HCT116 (cell line): ENCODE measurements around the gene MEI1. TPM values are rescaled to one million over a fixed set of nuclear protein-coding genes. Genes with fewer than 3 reads are reported as not detected.

Experiments used
- ATAC-seq: fragments of 200-7000 bp; cut with Tn5 transposase; 2 replicates; pipeline ENCODE4 v1.9.1; 2020; ENCODE audit warnings: mild to moderate bottlenecking, moderate library complexity
- BruUV-seq: library from RNA; stranded (reverse); fragments of 400-500 nt; replicated peaks from 2 replicates; lab custom pipeline; 2021; lab: Mats Ljungman, UMichigan
- CTCF ChIA-PET: fragments of 300-600 bp; sonication (Branson Sonifier 250); formaldehyde crosslinking; loops from one replicate; lab custom pipeline; 2021; ENCODE audit warnings: antibody characterized with exemption; lab: Charles Lee
- POLR2A ChIA-PET: fragments of 300-600, 350-600 bp; sonication (Branson Sonifier 250); formaldehyde crosslinking; loops from one replicate; lab custom pipeline; 2021; ENCODE audit warnings: antibody characterized with exemption; lab: Charles Lee
- RAD21 ChIA-PET, 2 experiments: fragments of 300-600 bp; sonication (Branson Sonifier 250); formaldehyde crosslinking; loops; one replicate each; lab custom pipeline; 2023; ENCODE audit warnings: low total read pairs in 2 of 2; ENCODE audit not compliant: uncharacterized antibody in 2 of 2, unreplicated experiment in 2 of 2, low non-redundant PET in 1 of 2; lab: Charles Lee
- DNase-seq: peaks from one replicate; pipeline ENCODE4 v3.0.0-alpha.2; 2010; ENCODE audit warnings: low read depth, low spot score
- H2AFZ ChIP-seq: fragments of 200-600 bp; shearing (Covaris generic), sonication (generic); 2 replicates; pipeline ENCODE4 v1.6.1; 2017; ENCODE audit warnings: low read depth, mixed run types, mixed read lengths, antibody characterized with exemption, low read length; ENCODE audit not compliant: poor library complexity, severe bottlenecking
- H3K27ac ChIP-seq: 2 replicates; pipeline ENCODE4 v1.5.1; 2012; ENCODE audit warnings: low read depth, low read length
- H3K27me3 ChIP-seq: fragments of 200-600 bp; sonication (generic); 2 replicates; pipeline ENCODE4 v1.6.1; 2016; ENCODE audit warnings: mixed run types, low read length, mixed read lengths; ENCODE audit not compliant: insufficient read depth
- H3K36me3 ChIP-seq, 2 experiments: fragments of 200-500 bp in 1 of 2; fragments of 200-600 bp in 1 of 2; sonication (Bioruptor generic) in 1 of 2; sonication (generic) in 1 of 2; 2 replicates each; pipeline versions ENCODE4 v1.5.1 to v1.6.1; 2014 to 2016; ENCODE audit warnings: low read length in 2 of 2, inconsistent platforms in 1 of 2, mixed read lengths in 1 of 2, mixed run types in 1 of 2; ENCODE audit not compliant: insufficient read depth in 2 of 2, control insufficient read depth in 1 of 2
- H3K4me1 ChIP-seq, 2 experiments: fragments of 200-600 bp in 1 of 2; sonication (generic) in 1 of 2; 2 replicates each; pipeline versions ENCODE4 v1.5.1 to v1.6.1; 2012 to 2017; ENCODE audit warnings: low read length in 2 of 2, inconsistent platforms in 1 of 2, mild to moderate bottlenecking in 1 of 2, mixed read lengths in 1 of 2, mixed run types in 1 of 2, moderate library complexity in 1 of 2; ENCODE audit not compliant: insufficient read depth in 2 of 2, control insufficient read depth in 1 of 2
- H3K4me2 ChIP-seq: fragments of 200-600 bp; sonication (generic); 2 replicates; pipeline ENCODE4 v1.6.1; 2017; ENCODE audit warnings: mixed run types, low read length, mixed read lengths
- H3K4me3 ChIP-seq, 2 experiments: fragments of 200-600 bp in 1 of 2; sonication (generic) in 1 of 2; replicated peaks in 1 of 2; 2 replicates each; pipeline ENCODE4 v1.5.1; 2011 to 2016; ENCODE audit warnings: low read length in 2 of 2, control low read depth in 1 of 2, low read depth in 1 of 2, mild to moderate bottlenecking in 1 of 2, mixed read lengths in 1 of 2, mixed run types in 1 of 2
- H3K79me2 ChIP-seq: fragments of 200-600 bp; sonication (generic); 2 replicates; pipeline ENCODE4 v1.6.1; 2017; ENCODE audit warnings: mild to moderate bottlenecking, mixed run types, low read length, moderate library complexity, mixed read lengths; ENCODE audit not compliant: insufficient read depth
- H3K9ac ChIP-seq: fragments of 200-600 bp; sonication (generic); 2 replicates; pipeline ENCODE4 v1.6.1; 2016; ENCODE audit warnings: low read length, mixed read lengths
- H3K9me2 ChIP-seq: fragments of 200-600 bp; sonication (generic), shearing (Covaris generic); 2 replicates; pipeline ENCODE4 v1.6.1; 2017; ENCODE audit warnings: mixed run types, mild to moderate bottlenecking, moderate library complexity; ENCODE audit not compliant: insufficient read depth
- H3K9me3 ChIP-seq, 2 experiments: fragments of 200-500 bp in 1 of 2; fragments of 200-600 bp in 1 of 2; sonication (Bioruptor generic) in 1 of 2; sonication (generic) in 1 of 2; 2 replicates each; pipeline ENCODE4 v1.6.1; 2014 to 2017; ENCODE audit warnings: low read length in 2 of 2, mixed read lengths in 2 of 2, inconsistent platforms in 1 of 2, low read depth in 1 of 2, mild to moderate bottlenecking in 1 of 2, mixed run types in 1 of 2, moderate library complexity in 1 of 2; ENCODE audit not compliant: control insufficient read depth in 1 of 2, insufficient read depth in 1 of 2
- H4K20me1 ChIP-seq: fragments of 200-600 bp; sonication (generic), shearing (Covaris generic); 2 replicates; pipeline ENCODE4 v1.6.1; 2017; ENCODE audit warnings: mixed run types, mild to moderate bottlenecking, moderate library complexity; ENCODE audit not compliant: insufficient read depth
- CBX3 ChIP-seq: IDR thresholded peaks from 2 replicates; pipeline ENCODE4 v1.6.1; 2012; ENCODE audit warnings: low read depth
- EGR1 ChIP-seq: IDR thresholded peaks from 2 replicates; pipeline ENCODE4 v1.6.1; 2012; ENCODE audit warnings: low read depth
- EZH2 ChIP-seq: fragments of 200-600 bp; sonication (generic); IDR thresholded peaks from 2 replicates; pipeline ENCODE4 v1.6.1; 2017; ENCODE audit warnings: antibody characterized with exemption, mixed run types
- EZH2phosphoT487 ChIP-seq: fragments of 200-600 bp; IDR thresholded peaks from 2 replicates; pipeline ENCODE4 v1.6.1; 2018; ENCODE audit warnings: antibody characterized with exemption, borderline replicate concordance
- FOSL1 ChIP-seq: IDR thresholded peaks from 2 replicates; pipeline ENCODE4 v1.6.1; 2012; ENCODE audit warnings: low read depth
- JUND ChIP-seq: IDR thresholded peaks from 2 replicates; pipeline ENCODE4 v1.6.1; 2012
- POLR2A ChIP-seq: IDR thresholded peaks from 2 replicates; pipeline ENCODE4 v1.7.0; 2011; ENCODE audit warnings: borderline replicate concordance; ENCODE audit not compliant: insufficient read depth, insufficient read length; ENCODE audit errors: extremely low read depth
- POLR2AphosphoS5 ChIP-seq: IDR thresholded peaks from 2 replicates; pipeline ENCODE4 v1.6.1; 2011; ENCODE audit warnings: mild to moderate bottlenecking, low read depth, low read length, moderate library complexity
- SRF ChIP-seq: IDR thresholded peaks from 2 replicates; pipeline ENCODE4 v1.6.1; 2012; ENCODE audit warnings: low read depth
- TCF7L2 ChIP-seq: IDR thresholded peaks from 2 replicates; pipeline ENCODE4 v1.7.0; 2011; ENCODE audit warnings: borderline replicate concordance, inconsistent platforms; ENCODE audit not compliant: insufficient read depth, insufficient read length; ENCODE audit errors: extremely low read depth
- YY1 ChIP-seq: IDR thresholded peaks from 2 replicates; pipeline ENCODE4 v1.6.1; 2011; ENCODE audit warnings: low read length, low read depth, moderate library complexity, mild to moderate bottlenecking; ENCODE audit not compliant: insufficient replicate concordance; ENCODE audit errors: extremely low read depth
- intact Hi-C: fragments of 100-400 bp; cut with micrococcal nuclease; formaldehyde crosslinking; loops from 2 replicates; pipeline ENCODE4 v1.10.0; 2022
- total RNA-seq: library from RNA; stranded (reverse); gene quantifications from one replicate; pipeline ENCODE4 v1.2.1, GENCODE V29; 2021; ENCODE audit not compliant: unreplicated experiment
- TF ChIP-seq, protein P1 (sequence below): IDR thresholded peaks from 2 replicates; pipeline ENCODE4 v1.6.1; 2012; ENCODE audit warnings: low read depth

Gene MEI1
- total RNA-seq, 1 experiment from 2014 or later, result 0.64 TPM

DNA sequence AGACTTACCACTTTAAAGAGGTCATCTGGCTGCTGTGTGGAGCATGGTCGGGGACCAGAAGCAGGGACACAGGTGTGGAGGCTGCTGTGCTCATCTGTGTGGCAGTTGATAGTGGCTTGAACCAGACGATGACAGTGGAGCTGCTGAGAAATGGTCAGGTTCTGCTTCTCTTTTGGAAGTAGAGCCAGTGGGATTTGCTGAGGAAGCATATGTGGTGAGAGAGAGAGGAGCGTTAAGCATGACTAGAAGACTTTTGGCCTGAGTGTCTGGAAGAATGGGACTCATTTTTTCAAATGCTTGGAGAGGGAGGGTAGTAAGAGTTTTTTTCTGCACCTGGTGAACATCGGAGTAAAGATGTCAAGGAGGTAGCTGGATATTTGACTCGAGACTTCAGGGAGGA is 121.1 kb downstream of the MEI1 start:
- CTCF ChIA-PET, result no interaction called here

More for the DNA sequence above, 121.1 kb downstream of the MEI1 start:
- ChIA-PET RAD21 (no interaction called here), POLR2A (no interaction called here)
- H3K9me2 ChIP-seq, result no peaks in the 10 kb centered on the region
- H3K27ac ChIP-seq, result no peak overlapping the region
- peaks cover 2 to 5% of the 10 kb centered on the region in 2 experiments; a peak in 3 of 4 replicates for H3K36me3 ChIP-seq
- no peak overlapping the region for H3K4me2 ChIP-seq
- BruUV-seq, result no TSS peak
- DNase-seq (no peak), ATAC-seq (no peak)
- H2AFZ ChIP-seq, result no peak overlapping the region
- no peaks in the 10 kb centered on the region for H4K20me1 ChIP-seq
- no peak overlapping the region for H3K4me3 ChIP-seq
- TF ChIP-seq POLR2AphosphoS5 (no peak), TCF7L2 (no peak), JUND (no peak), EGR1 (no peak), SRF (no peak), POLR2A (no peak), EZH2 (no peak), FOSL1 (no peak), CBX3 (no peak), YY1 (no peak), EZH2phosphoT487 (no peak)
- TF ChIP-seq, protein P1, sequence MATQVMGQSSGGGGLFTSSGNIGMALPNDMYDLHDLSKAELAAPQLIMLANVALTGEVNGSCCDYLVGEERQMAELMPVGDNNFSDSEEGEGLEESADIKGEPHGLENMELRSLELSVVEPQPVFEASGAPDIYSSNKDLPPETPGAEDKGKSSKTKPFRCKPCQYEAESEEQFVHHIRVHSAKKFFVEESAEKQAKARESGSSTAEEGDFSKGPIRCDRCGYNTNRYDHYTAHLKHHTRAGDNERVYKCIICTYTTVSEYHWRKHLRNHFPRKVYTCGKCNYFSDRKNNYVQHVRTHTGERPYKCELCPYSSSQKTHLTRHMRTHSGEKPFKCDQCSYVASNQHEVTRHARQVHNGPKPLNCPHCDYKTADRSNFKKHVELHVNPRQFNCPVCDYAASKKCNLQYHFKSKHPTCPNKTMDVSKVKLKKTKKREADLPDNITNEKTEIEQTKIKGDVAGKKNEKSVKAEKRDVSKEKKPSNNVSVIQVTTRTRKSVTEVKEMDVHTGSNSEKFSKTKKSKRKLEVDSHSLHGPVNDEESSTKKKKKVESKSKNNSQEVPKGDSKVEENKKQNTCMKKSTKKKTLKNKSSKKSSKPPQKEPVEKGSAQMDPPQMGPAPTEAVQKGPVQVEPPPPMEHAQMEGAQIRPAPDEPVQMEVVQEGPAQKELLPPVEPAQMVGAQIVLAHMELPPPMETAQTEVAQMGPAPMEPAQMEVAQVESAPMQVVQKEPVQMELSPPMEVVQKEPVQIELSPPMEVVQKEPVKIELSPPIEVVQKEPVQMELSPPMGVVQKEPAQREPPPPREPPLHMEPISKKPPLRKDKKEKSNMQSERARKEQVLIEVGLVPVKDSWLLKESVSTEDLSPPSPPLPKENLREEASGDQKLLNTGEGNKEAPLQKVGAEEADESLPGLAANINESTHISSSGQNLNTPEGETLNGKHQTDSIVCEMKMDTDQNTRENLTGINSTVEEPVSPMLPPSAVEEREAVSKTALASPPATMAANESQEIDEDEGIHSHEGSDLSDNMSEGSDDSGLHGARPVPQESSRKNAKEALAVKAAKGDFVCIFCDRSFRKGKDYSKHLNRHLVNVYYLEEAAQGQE, result no peak
- H3K9me3 ChIP-seq, result no peaks in the 10 kb centered on the region
- no peaks in the 10 kb centered on the region for H3K27me3 ChIP-seq
- peaks cover 4% of the 10 kb centered on the region; the same call in 1 of the 2 replicates for H3K79me2 ChIP-seq
- H3K9ac ChIP-seq, result no peak overlapping the region
- intact Hi-C loops, result no loop called here
- peaks cover 5 to 10% of the 10 kb centered on the region in 2 experiments; a peak in 3 of 4 replicates for H3K4me1 ChIP-seq
